Activated CD4-positive, alpha-beta T cell treated with anti-CD3 and anti-CD28 coated beads, Interleukin-2, amount 10 ng/mL, durations not matched to agents 24 days and 14 days (primary cell): ENCODE measurements around the gene RHOBTB3. TPM values are rescaled to one million over a fixed set of nuclear protein-coding genes. Genes with fewer than 3 reads are reported as not detected.
"Not testable (repeated sequence)": the region's sequence is repeated elsewhere in the genome, so short reads cannot be mapped to it uniquely, and the experiment has no call there.

Experiments
- DNase-seq: peaks from one replicate; pipeline ENCODE4 v3.0.0; 2022
- H3K27ac Mint-ChIP-seq: one replicate; pipeline ENCODE4 v1.8.0; 2022; ENCODE audit warnings: mild to moderate bottlenecking, mixed read lengths
- H3K27me3 Mint-ChIP-seq: one replicate; pipeline ENCODE4 v1.8.0; 2022; ENCODE audit warnings: mixed read lengths
- H3K36me3 Mint-ChIP-seq: one replicate; pipeline ENCODE4 v1.8.0; 2022; ENCODE audit warnings: low read depth, mild to moderate bottlenecking, mixed read lengths
- H3K4me1 Mint-ChIP-seq: one replicate; pipeline ENCODE4 v1.8.0; 2021; ENCODE audit warnings: mixed read lengths
- H3K4me3 Mint-ChIP-seq: one replicate; pipeline ENCODE4 v1.8.0; 2022; ENCODE audit warnings: mild to moderate bottlenecking, moderate library complexity, mixed read lengths
- H3K9me3 Mint-ChIP-seq: one replicate; pipeline ENCODE4 v1.8.0; 2021; ENCODE audit warnings: mixed read lengths
- intact Hi-C: fragments of 100-400 bp; cut with micrococcal nuclease; formaldehyde crosslinking; loops from one replicate; pipeline ENCODE4 v1.15.1; 2023
- total RNA-seq: library from RNA; stranded (reverse); gene quantifications from 2 replicates; pipeline ENCODE4 v1.2.3, GENCODE V29; 2022

The RHOBTB3 gene, protein sequence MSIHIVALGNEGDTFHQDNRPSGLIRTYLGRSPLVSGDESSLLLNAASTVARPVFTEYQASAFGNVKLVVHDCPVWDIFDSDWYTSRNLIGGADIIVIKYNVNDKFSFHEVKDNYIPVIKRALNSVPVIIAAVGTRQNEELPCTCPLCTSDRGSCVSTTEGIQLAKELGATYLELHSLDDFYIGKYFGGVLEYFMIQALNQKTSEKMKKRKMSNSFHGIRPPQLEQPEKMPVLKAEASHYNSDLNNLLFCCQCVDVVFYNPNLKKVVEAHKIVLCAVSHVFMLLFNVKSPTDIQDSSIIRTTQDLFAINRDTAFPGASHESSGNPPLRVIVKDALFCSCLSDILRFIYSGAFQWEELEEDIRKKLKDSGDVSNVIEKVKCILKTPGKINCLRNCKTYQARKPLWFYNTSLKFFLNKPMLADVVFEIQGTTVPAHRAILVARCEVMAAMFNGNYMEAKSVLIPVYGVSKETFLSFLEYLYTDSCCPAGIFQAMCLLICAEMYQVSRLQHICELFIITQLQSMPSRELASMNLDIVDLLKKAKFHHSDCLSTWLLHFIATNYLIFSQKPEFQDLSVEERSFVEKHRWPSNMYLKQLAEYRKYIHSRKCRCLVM
- 0.37 and 0.45 TPM in 2 replicates for total RNA-seq

DNA sequence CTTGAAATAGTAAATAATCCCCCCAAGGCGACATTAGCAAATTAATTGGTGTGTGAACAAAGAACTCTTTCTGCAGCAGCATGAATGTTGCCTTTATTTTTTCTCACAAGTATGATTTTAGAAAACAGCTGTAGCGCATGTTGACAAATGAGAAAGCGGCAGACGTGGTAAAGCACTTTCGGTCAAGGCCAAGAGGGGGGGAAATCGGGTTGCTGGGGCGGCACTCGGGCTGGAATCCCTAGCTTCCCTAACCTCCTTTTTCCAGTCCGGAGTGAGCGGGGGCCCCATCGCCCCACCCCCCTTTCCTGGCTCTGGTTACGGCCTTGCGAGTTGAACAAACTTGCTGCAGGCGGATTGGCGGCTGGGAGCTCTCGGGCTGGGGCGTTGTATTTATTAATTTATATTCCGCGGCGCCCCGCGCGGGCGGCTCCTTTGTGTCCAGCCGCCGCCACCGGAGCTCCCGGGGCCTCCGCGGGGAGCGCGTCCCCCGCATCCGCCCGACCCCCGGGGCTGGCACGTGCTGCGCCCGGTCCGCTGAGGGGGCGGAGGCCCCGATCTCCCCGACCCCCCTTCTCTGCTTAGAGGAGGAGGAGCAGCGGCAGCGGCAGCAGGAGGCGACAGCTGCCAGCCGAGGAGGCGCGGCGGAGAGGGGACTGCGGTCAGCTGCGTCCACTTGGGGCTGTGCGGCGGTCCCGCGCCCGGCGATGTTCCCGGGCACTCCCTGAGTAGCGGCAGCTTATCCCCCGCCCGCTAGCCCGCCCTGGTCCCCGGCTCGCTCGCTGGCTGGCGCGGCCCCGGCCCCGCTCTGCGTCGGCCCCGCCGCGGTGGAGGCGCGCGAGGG lies at the start of gene RHOBTB3:
Gene RHOBTB3, plus strand, starts transcription at position 607 of the 841 bp plus-strand sequence. CDS start 347 bp downstream, outside the sequence.
- peak; percentile 75 for DNase-seq
- Mint-ChIP-seq H3K36me3 (peaks cover 1% of the 10 kb centered on the region), H3K27ac (no peak within 1 kb of the TSS), H3K27me3 (peaks cover 66% of the 10 kb centered on the region), H3K9me3 (no peaks in the 10 kb centered on the region), H3K4me3 (peak within 1 kb of the TSS; percentile 81), H3K4me1 (peaks cover 24% of the 10 kb centered on the region)
- intact Hi-C loops: no loop called here

DNA sequence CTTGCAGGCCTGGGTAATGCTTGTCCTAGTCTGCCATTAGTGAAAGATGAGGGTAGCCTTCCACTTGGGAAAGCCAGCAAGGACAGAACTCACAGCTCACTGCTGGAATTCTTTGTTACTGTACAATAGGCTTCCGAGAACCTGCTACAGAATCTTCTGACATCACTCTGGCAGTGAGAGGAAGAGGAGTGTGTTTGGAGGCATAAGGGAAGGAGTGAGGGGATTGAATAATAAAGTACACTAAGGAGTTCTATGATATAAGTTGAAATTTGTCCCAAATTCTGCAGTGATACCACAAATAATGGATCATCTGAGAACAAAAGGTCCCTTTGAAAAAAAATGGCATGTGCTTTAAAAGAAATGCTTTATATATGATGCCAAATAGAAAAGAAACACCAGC lies 48.2 kb upstream of the RHOBTB3 start, which contains the start of gene SPATA9:
Gene SPATA9, minus strand, starts transcription at position 101 of the 400 bp plus-strand sequence. CDS start 137 bp downstream, outside the sequence.
- no peaks in the 10 kb centered on the region for H3K36me3 Mint-ChIP-seq
- H3K4me3 Mint-ChIP-seq: no peak within 1 kb of the TSS
- peaks cover 34% of the 10 kb centered on the region for H3K27me3 Mint-ChIP-seq
- no peak within 1 kb of the TSS for H3K27ac Mint-ChIP-seq
- H3K4me1 Mint-ChIP-seq: no peaks in the 10 kb centered on the region
- H3K9me3 Mint-ChIP-seq: no peaks in the 10 kb centered on the region
- no peak for DNase-seq
- intact Hi-C loops: no loop called here

DNA sequence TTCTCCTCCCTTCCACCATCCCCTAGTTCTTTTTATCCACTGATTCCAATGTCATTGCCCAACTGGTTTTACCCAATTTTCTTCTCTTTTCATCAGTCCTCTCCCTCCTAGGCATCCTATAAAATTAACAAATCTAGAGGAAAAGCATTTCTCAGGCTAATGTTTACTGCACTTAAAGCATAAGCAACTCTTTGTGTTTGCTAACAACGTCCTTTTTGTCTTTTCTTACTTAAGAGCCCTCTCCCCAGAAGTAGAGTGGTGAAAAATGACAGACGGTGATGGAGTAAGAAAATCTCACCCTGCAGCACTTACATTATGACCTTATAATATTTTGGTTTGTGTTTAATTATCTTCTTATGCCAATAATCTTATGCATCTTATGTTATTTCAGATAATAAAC lies 46.8 kb upstream of the RHOBTB3 start:
- no peak for DNase-seq
- no peak overlapping the region for H3K27ac Mint-ChIP-seq
- intact Hi-C loops: no loop called here
- H3K4me1 Mint-ChIP-seq: no peaks in the 10 kb centered on the region
- H3K9me3 Mint-ChIP-seq: no peaks in the 10 kb centered on the region
- H3K4me3 Mint-ChIP-seq: no peak overlapping the region
- H3K27me3 Mint-ChIP-seq: peaks cover 34% of the 10 kb centered on the region
- H3K36me3 Mint-ChIP-seq: no peaks in the 10 kb centered on the region

DNA sequence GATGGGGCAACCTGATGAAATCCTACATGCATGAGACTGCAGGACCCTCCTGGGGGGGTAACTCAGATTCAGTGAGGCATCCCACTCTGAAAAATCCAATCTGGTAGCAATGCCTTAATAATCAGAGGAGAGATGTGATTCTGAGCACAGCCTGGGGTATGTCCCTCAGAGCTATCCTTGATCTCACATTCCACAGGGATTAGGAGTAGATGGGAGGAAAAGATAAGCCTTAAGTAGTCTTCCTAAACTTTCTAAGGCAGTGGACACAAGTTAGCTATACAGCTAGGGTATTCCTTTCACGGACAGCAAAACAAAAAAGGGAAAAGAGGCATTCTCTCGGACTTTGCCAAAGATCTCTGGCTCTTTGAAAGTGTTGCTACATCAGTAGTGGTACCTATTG lies 44.5 kb upstream of the RHOBTB3 start:
- no peak for DNase-seq
- Mint-ChIP-seq H3K4me3 (no peak overlapping the region), H3K4me1 (no peaks in the 10 kb centered on the region), H3K27ac (no peak overlapping the region), H3K27me3 (peaks cover 28% of the 10 kb centered on the region), H3K9me3 (no peaks in the 10 kb centered on the region), H3K36me3 (no peaks in the 10 kb centered on the region)
- intact Hi-C loops: no loop called here

DNA sequence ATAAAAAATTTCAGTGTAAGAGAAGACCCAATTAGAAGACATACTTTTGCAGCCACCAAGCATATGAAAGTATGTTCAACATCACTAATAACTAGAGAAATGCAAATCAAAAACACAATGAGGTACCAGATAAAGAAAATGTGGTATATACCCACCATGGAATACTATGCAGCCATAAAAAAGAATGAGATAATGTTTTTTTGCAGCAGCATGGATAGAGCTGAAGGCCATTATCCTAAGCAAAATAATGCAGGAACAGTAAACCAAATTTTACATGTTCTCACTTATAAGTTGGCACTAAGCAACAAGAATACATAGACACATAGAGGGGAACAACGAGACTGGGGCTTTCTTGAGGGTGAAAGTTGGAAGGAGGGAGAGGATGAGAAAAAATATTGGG lies 41.5 kb upstream of the RHOBTB3 start:
- Mint-ChIP-seq H3K4me3 (no peak overlapping the region), H3K27me3 (peaks cover 23% of the 10 kb centered on the region), H3K4me1 (no peaks in the 10 kb centered on the region), H3K36me3 (no peaks in the 10 kb centered on the region), H3K9me3 (no peaks in the 10 kb centered on the region), H3K27ac (no peak overlapping the region)
- intact Hi-C loops: no loop called here
- no peak for DNase-seq

DNA sequence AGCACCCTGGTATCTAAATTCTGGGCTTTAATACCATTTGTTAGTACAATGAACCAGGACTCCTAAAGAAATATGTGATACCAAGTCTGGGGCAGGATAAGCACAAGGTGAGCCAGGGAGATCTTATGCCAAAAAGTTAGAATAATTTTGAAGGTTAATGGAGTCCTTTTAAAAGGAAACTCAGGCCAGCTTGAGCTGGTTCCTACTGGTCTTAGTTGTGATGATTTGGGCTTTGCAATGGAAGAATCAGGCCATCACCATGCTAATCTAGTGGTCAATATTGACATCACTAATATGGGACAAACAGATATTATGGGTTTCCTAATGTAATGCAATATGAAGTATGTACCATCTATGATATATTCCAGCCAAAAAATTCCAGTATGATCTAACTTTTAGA lies 40.8 kb upstream of the RHOBTB3 start:
- H3K4me1 Mint-ChIP-seq: no peaks in the 10 kb centered on the region
- H3K36me3 Mint-ChIP-seq: no peaks in the 10 kb centered on the region
- intact Hi-C loops: no loop called here
- H3K9me3 Mint-ChIP-seq: no peaks in the 10 kb centered on the region
- H3K4me3 Mint-ChIP-seq: no peak overlapping the region
- H3K27me3 Mint-ChIP-seq: peaks cover 20% of the 10 kb centered on the region
- H3K27ac Mint-ChIP-seq: no peak overlapping the region
- DNase-seq: no peak

DNA sequence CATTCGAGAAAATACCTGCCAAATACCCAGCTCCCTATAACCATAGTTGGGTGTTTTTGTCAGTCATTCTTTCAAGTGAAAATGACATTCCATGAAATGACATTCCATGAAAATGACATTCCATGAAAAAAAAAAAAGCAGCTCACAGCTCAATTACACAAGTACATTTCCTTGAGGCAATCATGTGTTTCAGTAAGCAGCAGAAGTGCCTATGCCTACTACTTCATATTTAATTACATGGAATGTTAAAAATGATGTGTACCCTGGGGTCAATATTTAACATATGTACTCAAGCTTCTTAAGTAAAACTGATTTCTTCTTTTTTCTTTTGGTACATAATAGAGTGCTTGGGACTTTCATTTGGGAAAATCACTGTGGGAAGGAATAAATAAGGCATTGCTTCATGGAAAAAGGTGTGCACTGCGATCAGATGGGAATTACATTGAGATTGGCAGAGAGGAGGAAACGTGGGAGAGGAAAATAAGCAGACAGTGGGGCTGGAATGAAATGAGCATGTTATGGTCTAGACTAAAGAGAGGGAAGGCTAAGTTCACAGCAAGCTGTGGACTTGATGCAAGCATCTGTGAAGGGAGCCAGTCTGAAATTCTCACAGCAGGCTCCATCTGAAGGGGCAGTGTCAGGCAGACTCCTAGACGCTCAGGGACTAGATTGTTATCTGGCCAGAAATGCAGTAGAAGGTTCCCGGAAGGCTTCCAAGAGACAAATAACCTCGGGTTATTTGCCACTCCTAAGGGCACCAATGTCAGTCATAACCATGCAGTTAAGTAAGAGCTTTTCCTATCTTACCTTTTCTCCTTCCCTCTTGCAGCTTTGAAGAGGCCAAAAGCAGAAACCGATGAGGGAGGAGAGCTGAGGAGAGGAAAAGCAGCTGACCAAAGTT lies 33.1 kb upstream of the RHOBTB3 start:
- DNase-seq: no peak
- Mint-ChIP-seq H3K27ac (no peak overlapping the region), H3K4me1 (no peaks in the 10 kb centered on the region), H3K4me3 (no peak overlapping the region), H3K9me3 (no peaks in the 10 kb centered on the region), H3K36me3 (no peaks in the 10 kb centered on the region), H3K27me3 (peaks cover 41% of the 10 kb centered on the region)
- intact Hi-C loops: no loop called here

DNA sequence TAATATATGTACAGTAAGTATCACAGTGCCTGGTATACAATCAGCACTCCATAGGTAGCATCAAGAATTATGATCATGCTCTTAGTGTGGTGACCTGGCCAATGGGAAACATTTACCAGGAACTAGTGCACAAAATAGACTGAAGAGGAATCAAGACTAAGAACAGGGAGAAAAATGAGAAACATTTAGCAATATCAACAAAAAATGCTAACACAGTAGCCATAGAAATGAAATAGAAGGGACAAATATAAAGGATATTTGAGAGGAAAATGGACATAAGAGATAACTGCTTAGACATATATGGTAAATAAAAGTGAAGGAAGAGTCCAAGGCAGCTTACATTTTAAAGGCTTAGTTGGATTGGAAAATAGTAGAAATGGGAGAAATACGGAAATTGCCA lies 31.8 kb upstream of the RHOBTB3 start:
- Mint-ChIP-seq H3K27me3 (peaks cover 46% of the 10 kb centered on the region), H3K4me1 (no peaks in the 10 kb centered on the region), H3K4me3 (no peak overlapping the region), H3K27ac (no peak overlapping the region), H3K36me3 (no peaks in the 10 kb centered on the region), H3K9me3 (no peaks in the 10 kb centered on the region)
- DNase-seq: no peak
- intact Hi-C loops: no loop called here

DNA sequence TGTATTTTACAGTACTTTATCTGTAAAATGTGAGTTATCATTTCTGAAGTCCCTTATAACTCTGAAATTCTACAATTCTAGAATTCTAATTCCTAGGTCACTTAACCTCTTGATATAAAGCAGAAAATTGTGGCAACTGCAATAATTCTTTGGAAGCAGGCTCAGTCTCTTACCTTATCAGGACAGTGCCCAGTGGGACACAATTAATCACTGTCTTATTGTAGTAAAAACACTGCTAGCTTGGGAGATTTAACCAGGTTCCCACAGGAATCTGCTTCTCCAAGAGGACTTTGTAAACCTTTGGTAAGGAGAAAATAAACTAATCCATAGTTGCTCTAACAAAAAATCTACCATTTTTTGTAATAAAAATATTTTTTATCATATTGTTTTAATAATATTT lies 30.1 kb upstream of the RHOBTB3 start:
- intact Hi-C loops: no loop called here
- Mint-ChIP-seq H3K27me3 (peaks cover 46% of the 10 kb centered on the region), H3K36me3 (no peaks in the 10 kb centered on the region), H3K9me3 (no peaks in the 10 kb centered on the region), H3K4me3 (no peak overlapping the region), H3K4me1 (no peaks in the 10 kb centered on the region), H3K27ac (no peak overlapping the region)
- no peak for DNase-seq

DNA sequence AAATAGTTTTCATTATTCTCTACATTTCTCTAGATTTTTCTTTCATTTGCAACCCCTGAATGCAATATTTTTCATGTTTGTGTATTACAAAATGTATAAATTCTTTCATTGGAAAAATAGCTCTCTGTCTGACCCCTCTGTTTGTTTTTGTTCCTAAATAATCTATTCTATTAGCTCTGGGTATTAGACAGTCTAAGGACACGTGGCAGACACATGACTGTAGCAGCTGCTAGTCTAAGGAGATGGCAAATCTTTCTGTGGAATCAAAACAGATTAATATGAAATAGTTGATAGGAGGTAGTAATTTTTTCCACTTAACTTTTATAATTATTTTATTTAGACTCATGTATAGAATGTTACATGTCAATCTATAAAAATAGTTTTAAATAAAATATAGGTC lies 27.0 kb upstream of the RHOBTB3 start:
- intact Hi-C loops: no loop called here
- H3K27ac Mint-ChIP-seq: no peak overlapping the region
- peaks cover 44% of the 10 kb centered on the region for H3K27me3 Mint-ChIP-seq
- no peaks in the 10 kb centered on the region for H3K36me3 Mint-ChIP-seq
- no peak overlapping the region for H3K4me3 Mint-ChIP-seq
- H3K9me3 Mint-ChIP-seq: no peaks in the 10 kb centered on the region
- DNase-seq: no peak
- no peaks in the 10 kb centered on the region for H3K4me1 Mint-ChIP-seq

DNA sequence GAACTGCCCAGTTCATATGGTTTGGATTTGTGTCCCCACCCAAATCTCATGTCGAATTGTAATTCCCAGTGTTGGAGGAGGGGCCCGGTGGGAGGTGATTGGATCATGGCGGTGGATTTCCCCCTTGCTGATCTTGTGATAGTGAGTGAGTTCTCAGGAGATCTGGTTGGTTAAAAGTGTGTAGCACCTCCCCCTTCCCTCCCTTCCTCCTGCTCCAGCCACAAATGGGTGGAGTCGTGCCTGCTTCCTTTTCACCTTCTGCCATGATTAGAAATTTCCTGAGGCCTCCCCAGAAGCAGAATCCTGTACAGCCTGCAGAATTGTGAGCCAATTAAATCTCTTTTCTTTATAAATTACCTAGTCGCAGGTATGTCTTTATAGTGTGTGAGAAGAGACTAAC lies 24.9 kb upstream of the RHOBTB3 start:
- not testable (repeated sequence) for H3K27ac Mint-ChIP-seq

DNA sequence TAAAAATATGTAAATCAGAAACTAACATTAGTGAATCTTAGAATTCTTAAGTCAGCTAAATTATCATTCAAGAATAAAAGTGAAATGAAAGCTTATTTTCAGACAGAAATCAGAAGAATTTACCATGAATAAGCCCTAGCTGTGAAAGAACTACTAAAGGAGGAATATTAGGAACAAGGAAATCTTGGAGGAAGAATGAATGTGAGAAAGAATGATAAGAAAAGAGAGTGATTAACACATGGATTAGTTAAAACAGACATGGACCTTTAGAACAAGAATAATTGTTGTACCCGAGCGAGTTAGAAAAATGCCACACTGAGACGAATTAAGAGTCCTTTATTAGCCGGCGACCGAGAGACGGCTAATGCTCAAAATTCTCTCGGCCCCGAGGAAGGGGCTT lies 24.1 kb upstream of the RHOBTB3 start:
- Mint-ChIP-seq H3K27me3 (peaks cover 36% of the 10 kb centered on the region), H3K36me3 (no peaks in the 10 kb centered on the region), H3K4me1 (no peaks in the 10 kb centered on the region), H3K4me3 (no peak overlapping the region), H3K9me3 (no peaks in the 10 kb centered on the region), H3K27ac (no peak overlapping the region)
- intact Hi-C loops: no loop called here
- DNase-seq: no peak

More for the DNA sequence above, 24.9 kb upstream of the RHOBTB3 start:
- DNase-seq, H3K9me3 Mint-ChIP-seq, H3K4me3 Mint-ChIP-seq, H3K4me1 Mint-ChIP-seq, intact Hi-C loops, H3K36me3 Mint-ChIP-seq: not testable (repeated sequence)
- H3K27me3 Mint-ChIP-seq: peaks cover 37% of the 10 kb centered on the region

DNA sequence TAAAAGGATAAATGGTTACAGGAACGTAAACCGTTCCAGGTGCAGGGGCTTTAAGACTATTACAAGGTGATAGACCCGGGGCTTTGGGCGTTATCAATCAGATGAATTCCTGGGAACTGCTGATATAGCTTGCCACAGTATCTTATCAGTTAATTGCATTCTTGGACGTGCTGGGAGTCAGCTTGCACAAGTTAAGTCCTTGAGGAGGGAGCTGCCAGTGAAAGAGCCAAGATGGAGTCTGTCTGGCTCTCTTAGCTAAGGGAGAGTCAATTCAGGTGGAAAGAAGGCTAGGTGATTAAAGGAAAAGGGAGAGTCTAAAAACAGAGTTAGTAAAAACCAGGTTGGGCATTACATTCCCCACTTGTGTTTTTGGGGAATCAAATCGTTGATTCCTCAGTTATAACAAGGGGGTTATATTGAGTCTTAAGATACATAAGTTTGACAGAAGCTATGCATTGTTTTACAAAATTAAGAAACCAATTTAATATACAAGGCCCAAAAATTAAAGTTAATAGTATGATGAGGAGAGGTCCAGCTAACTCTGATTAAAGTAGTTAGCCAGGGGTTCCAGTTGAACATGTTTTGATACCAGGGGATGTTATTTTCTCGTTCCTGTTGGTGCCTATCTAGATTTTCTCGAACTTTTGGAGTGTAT lies 23.5 kb upstream of the RHOBTB3 start:
- H3K4me1 Mint-ChIP-seq, H3K36me3 Mint-ChIP-seq, H3K27ac Mint-ChIP-seq, H3K4me3 Mint-ChIP-seq, intact Hi-C loops, DNase-seq, H3K9me3 Mint-ChIP-seq: not testable (repeated sequence)
- peaks cover 39% of the 10 kb centered on the region for H3K27me3 Mint-ChIP-seq
